NT2/D1 (cell line): Measurements from ENCODE around the gene CSPG5.

Source experiments
- DNase-seq: peaks from one replicate; pipeline ENCODE4 v3.0.0-alpha.2; 2011; ENCODE audit warnings: low read depth, low spot score
- H3K27me3 ChIP-seq: 2 replicates; pipeline ENCODE4 v1.6.0; 2011; ENCODE audit warnings: mild to moderate bottlenecking; ENCODE audit not compliant: insufficient read length, insufficient read depth
- H3K36me3 ChIP-seq: 2 replicates; pipeline ENCODE4 v1.6.1; 2011; ENCODE audit warnings: mild to moderate bottlenecking, low read length, mixed read lengths; ENCODE audit not compliant: insufficient read depth, insufficient read length
- H3K4me1 ChIP-seq: 2 replicates; pipeline ENCODE4 v1.5.1; 2011; ENCODE audit not compliant: insufficient read depth, insufficient read length
- H3K4me3 ChIP-seq: 2 replicates; pipeline ENCODE4 v1.5.1; 2011; ENCODE audit warnings: low read depth; ENCODE audit not compliant: insufficient read length
- H3K9ac ChIP-seq: 2 replicates; pipeline ENCODE4 v1.6.0; 2011; ENCODE audit warnings: low read depth; ENCODE audit not compliant: insufficient read length
- H3K9me3 ChIP-seq: 2 replicates; pipeline ENCODE4 v1.5.1; 2011; ENCODE audit warnings: mild to moderate bottlenecking, low read length; ENCODE audit not compliant: insufficient read depth
- SUZ12 ChIP-seq: IDR thresholded peaks from 2 replicates; pipeline ENCODE4 v1.6.1; 2011; ENCODE audit not compliant: insufficient read length, insufficient read depth; ENCODE audit errors: extremely low read depth
- YY1 ChIP-seq: IDR thresholded peaks from 2 replicates; pipeline ENCODE4 v1.6.1; 2011; ENCODE audit not compliant: insufficient read length, insufficient read depth
- ZNF274 ChIP-seq: IDR thresholded peaks from 2 replicates; pipeline ENCODE4 v1.6.1; 2011; ENCODE audit warnings: mild to moderate bottlenecking, low read depth, low read length

The CSPG5 gene

GRCh38 chr3:47578691-47579632 is at the start of gene CSPG5:
CSPG5 (minus strand) TSS chr3:47578865; CDS start chr3:47578693, 172 bp downstream.
- Histone ChIP-seq H3K27me3 (peaks cover 40% of the 10 kb centered on the region), H3K4me3 (peak within 1 kb of the TSS; percentile 44), H3K4me1 (peaks cover 3% of the 10 kb centered on the region), H3K36me3 (no peaks in the 10 kb centered on the region), H3K9me3 (no peaks in the 10 kb centered on the region), H3K9ac (peak within 1 kb of the TSS; percentile 66)
- TF ChIP-seq YY1: no peak
- TF ChIP-seq ZNF274: no peak
- TF ChIP-seq SUZ12: no peak
- no peak for DNase-seq

- Histone ChIP-seq H3K27me3 (no peaks in the 10 kb centered on the region), H3K4me1 (no peaks in the 10 kb centered on the region), H3K4me3 (no peak overlapping the region), H3K36me3 (peaks cover 61% of the 10 kb centered on the region), H3K9me3 (no peaks in the 10 kb centered on the region), H3K9ac (no peak overlapping the region)
- TF ChIP-seq ZNF274 (no peak), YY1 (no peak), SUZ12 (no peak)
- DNase-seq: no peak
Observed at GRCh38 chr3:47628426-47628825, 49.8 kb upstream of the CSPG5 start.

GRCh38 chr3:47622671-47623461 is 44.2 kb upstream of the CSPG5 start:
- TF ChIP-seq SUZ12: no peak
- no peak for TF ChIP-seq ZNF274
- TF ChIP-seq YY1: no peak
- no peak overlapping the region for H3K9ac ChIP-seq
- DNase-seq: no peak
- H3K36me3 ChIP-seq: peaks cover 64% of the 10 kb centered on the region
- no peaks in the 10 kb centered on the region for H3K27me3 ChIP-seq
- no peaks in the 10 kb centered on the region for H3K4me1 ChIP-seq
- no peaks in the 10 kb centered on the region for H3K9me3 ChIP-seq
- no peak overlapping the region for H3K4me3 ChIP-seq

GRCh38 chr3:47617086-47618010 is 38.7 kb upstream of the CSPG5 start:
- Histone ChIP-seq H3K9me3 (no peaks in the 10 kb centered on the region), H3K4me3 (no peak overlapping the region), H3K27me3 (no peaks in the 10 kb centered on the region), H3K36me3 (peaks cover 75% of the 10 kb centered on the region), H3K4me1 (peaks cover 2% of the 10 kb centered on the region), H3K9ac (no peak overlapping the region)
- TF ChIP-seq YY1 (no peak), ZNF274 (no peak), SUZ12 (no peak)
- no peak for DNase-seq

GRCh38 chr3:47614788-47615187 is 36.1 kb upstream of the CSPG5 start:
- Histone ChIP-seq H3K4me3 (no peak overlapping the region), H3K27me3 (no peaks in the 10 kb centered on the region), H3K36me3 (peaks cover 77% of the 10 kb centered on the region), H3K9me3 (no peaks in the 10 kb centered on the region), H3K4me1 (peaks cover 2% of the 10 kb centered on the region), H3K9ac (no peak overlapping the region)
- no peak for TF ChIP-seq YY1
- no peak for TF ChIP-seq SUZ12
- no peak for TF ChIP-seq ZNF274
- no peak for DNase-seq

- H3K9me3 ChIP-seq: no peaks in the 10 kb centered on the region
- H3K36me3 ChIP-seq: peaks cover 75% of the 10 kb centered on the region
- H3K27me3 ChIP-seq: no peaks in the 10 kb centered on the region
- no peak for DNase-seq
- no peak overlapping the region for H3K4me3 ChIP-seq
- TF ChIP-seq YY1 (no peak), ZNF274 (no peak)
- no peak overlapping the region for H3K9ac ChIP-seq
- H3K4me1 ChIP-seq: peaks cover 2% of the 10 kb centered on the region
Observed at GRCh38 chr3:47613722-47614121, 35.1 kb upstream of the CSPG5 start.
